ENCODE measurements around the gene MEX3A. TPM values are rescaled to one million over a fixed set of nuclear protein-coding genes. Genes with fewer than 3 reads are reported as not detected.
A peak's percentile ranks its signal among the peaks of the same experiment; 100 is the strongest.

Gene MEX3A
- total RNA-seq (2013; cell fraction: nucleolus; rRNA removed) = 6.4 and 6.6 TPM in 2 replicates
- total RNA-seq (2014; rRNA removed) (1.6 and 2.1 TPM in 2 replicates), total RNA-seq (2014; rRNA removed; fragmentation: Illumina TruSeq; extraction: Trizol) (1.6 and 1.8 TPM in 2 replicates), total RNA-seq (2021) (5.1 and 5.9 TPM in 2 replicates), polyA plus RNA-seq (2011; rRNA removed) (2.3 and 2.8 TPM in 2 replicates), polyA plus RNA-seq (2014; fragmentation: Illumina TruSeq; extraction: Trizol) (3.2 and 4.0 TPM in 2 replicates), polyA plus RNA-seq (2014; fragmentation: Nextera tagmentation; extraction: Ambion mirVana) (under 1 TPM; 0.11 to 0.27 TPM), polyA plus RNA-seq (2014; rRNA removed) (3.2 and 3.3 TPM in 2 replicates), polyA plus RNA-seq (2016; fragmentation: Nextera tagmentation; extraction: Ambion mirVana) (under 1 TPM; 0.48 to 0.49 TPM), polyA minus RNA-seq (2011; rRNA and poly(A)+ RNA removed) (3.7 and 6.0 TPM in 2 replicates), Bru-seq, nascent RNA (percentile 57 among the genes with signal in this experiment), BruChase-seq, experiment 1, labeled RNA remaining after a 6-hour chase (percentile 59 among the genes with signal in this experiment), BruChase-seq, experiment 2, labeled RNA remaining after a 2-hour chase (percentile 63 among the genes with signal in this experiment)
- polyA plus RNA-seq (2011; ENCODE audit: low read depth) = 0.37 TPM
- 5.1 and 5.8 TPM in 2 replicates for polyA plus RNA-seq (2011; cell fraction: cytosol; rRNA removed)
- 7.3 and 9.3 TPM in 2 replicates for polyA plus RNA-seq (2011; cell fraction: nucleus; rRNA removed)
- polyA plus RNA-seq (2012) = 0.89 and 1.00 TPM in 2 replicates
- 4.8 and 6.2 TPM in 2 replicates for polyA minus RNA-seq (2011; cell fraction: cytosol; rRNA and poly(A)+ RNA removed)
- polyA minus RNA-seq (2011; cell fraction: nucleus; rRNA and poly(A)+ RNA removed) = 3.5 and 5.5 TPM in 2 replicates
- long read RNA-seq, experiment 1, partial matches to known transcripts = 0 of 1 reads
- long read RNA-seq, experiment 1, other reads (novel, unspliced or antisense) = 1 of 1 reads
- long read RNA-seq, experiment 2 = 0 reads

DNA sequence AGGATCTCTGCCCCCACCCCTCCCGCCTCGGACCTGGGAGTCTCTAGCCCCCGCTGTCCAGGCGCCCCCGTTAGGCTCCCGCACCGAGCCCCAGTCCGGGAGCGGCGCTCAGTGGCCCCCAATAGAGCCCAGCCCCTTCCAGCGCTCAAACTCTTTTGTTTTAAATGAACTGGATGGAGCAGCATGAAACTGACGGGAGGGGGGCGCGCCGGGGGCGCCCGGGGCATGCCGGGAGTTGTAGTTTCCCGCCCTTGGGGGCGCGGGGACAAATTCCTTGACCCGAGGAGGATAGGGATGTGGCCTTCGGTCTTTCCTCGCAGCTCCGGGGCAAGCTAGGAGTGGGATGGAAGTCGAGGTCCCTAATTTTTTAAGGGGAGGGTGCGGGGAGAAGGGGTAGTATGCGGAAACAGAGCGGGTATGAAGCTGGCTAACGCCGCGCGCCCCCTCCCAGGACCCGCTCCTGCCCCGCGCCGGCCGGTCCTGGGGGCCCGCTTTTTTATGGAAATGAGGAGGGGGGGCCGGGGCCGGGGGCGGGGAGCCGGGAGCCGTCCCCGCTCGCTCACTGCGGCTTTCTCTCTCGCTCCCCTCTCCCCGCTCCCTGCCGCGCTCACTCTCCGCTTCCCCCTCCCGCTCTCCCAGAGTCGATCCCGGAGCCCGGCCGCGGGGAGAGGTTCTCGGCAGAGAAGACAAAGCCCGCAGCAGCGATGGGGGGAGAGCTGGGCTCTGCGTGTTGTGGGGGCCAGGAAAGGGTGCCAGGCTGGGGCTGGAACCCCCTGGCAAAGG lies at the start of gene MEX3A:
Gene MEX3A (minus strand): TSS at position 157 of the 783 bp plus-strand sequence. CDS start 467 bp downstream, outside the sequence.
- FAIRE-seq (peak; percentile 49), DNase-seq (ENCODE audit: low read depth, low spot score) (no peak), ATAC-seq (peak; percentile 89)
- peak within 1 kb of the TSS; percentile 87 for H3K4me2 ChIP-seq (ENCODE audit: control insufficient read depth, insufficient read depth)
- WGBS (ENCODE audit: insufficient coverage, insufficient replicate concordance, low lambda C conversion rate, missing lambda C conversion rate) = 5% methylated on average over 33 of the region's 62 CpGs
- H3K4me3 ChIP-seq = peak within 1 kb of the TSS; percentile 95
- ChIA-PET CTCF (interaction anchor here (0.7 to 1.1 kb wide), 4 partner anchors 14 to 237 kb away, joined by 3 to 5 read pairs (median 3); no protein-coding TSS in a partner anchor), SMC1A (ENCODE audit: uncharacterized antibody, unreplicated experiment) (interaction anchor here (1.2 to 3.4 kb wide), 4 partner anchors 9 to 47 kb away, joined by 3 to 13 read pairs (median 4); no protein-coding TSS in a partner anchor), RAD21 (ENCODE audit: unreplicated experiment) (interaction anchor here (1.2 kb wide), 1 partner anchor 12 kb away, joined by 3 read pairs; no protein-coding TSS in a partner anchor), POLR2A (interaction anchor here (0.5 to 1.4 kb wide), 3 partner anchors 11 to 918 kb away, joined by 3 to 5 read pairs (median 4); partner anchors contain the start of gene UBQLN4)
- H3K36me3 ChIP-seq (ENCODE audit: control insufficient read depth in 2 of 2, insufficient read depth in 2 of 2, low read length in 1 of 2) = no peaks in the 10 kb centered on the region
- H4K20me1 ChIP-seq (ENCODE audit: control insufficient read depth, insufficient read depth) = no peaks in the 10 kb centered on the region
- H3K9me3 ChIP-seq (replicated peaks; ENCODE audit: control insufficient read depth, insufficient read depth, low read length) = no peaks in the 10 kb centered on the region
- peak within 1 kb of the TSS; percentile 13 for H3K9ac ChIP-seq (ENCODE audit: control insufficient read depth, insufficient read depth, low read length)
- intact Hi-C loops (cut with micrococcal nuclease; ENCODE audit: unreplicated experiment) = no loop called here
- peaks cover 0 to 2% of the 10 kb centered on the region in 2 experiments; a peak in 1 of 4 replicates for H3K27me3 ChIP-seq (replicated peaks in 1 of 2; ENCODE audit: control insufficient read depth in 2 of 2, insufficient read depth in 2 of 2, low read length in 1 of 2)
- in situ Hi-C loops (cut with MboI) = no loop called here
- H3K4me1 ChIP-seq (ENCODE audit: control insufficient read depth, insufficient read depth, low read length) = no peaks in the 10 kb centered on the region
- no TSS peak for BruUV-seq (replicated peaks)
- H2AFZ ChIP-seq (ENCODE audit: control insufficient read depth, low read depth, low read length) = peak within 1 kb of the TSS; percentile 57
- no peak within 1 kb of the TSS for H3K27ac ChIP-seq (ENCODE audit: control insufficient read depth, insufficient read depth)
- no peaks in the 10 kb centered on the region for H3K79me2 ChIP-seq (ENCODE audit: control insufficient read depth, insufficient read depth, low read length)
- TF ChIP-seq ZNF384 (IDR thresholded peaks at IDR 0.05; ENCODE audit: borderline replicate concordance, low read depth, low read length) (no peak), KLF5 (IDR thresholded peaks at IDR 0.05; ENCODE audit: partially characterized antibody) (peak; percentile 51), SREBF1 (IDR thresholded peaks at IDR 0.05; ENCODE audit: low read length) (peak; percentile 61), BCL11A (IDR thresholded peaks at IDR 0.05; ENCODE audit: low read depth, low read length) (no peak), RB1 (IDR thresholded peaks at IDR 0.05; ENCODE audit: borderline replicate concordance) (peak; percentile 73; the same call in 1 of the 2 replicates), CREM (IDR thresholded peaks at IDR 0.05; ENCODE audit: low read depth) (peak; percentile 82), NR2F1 (conservative IDR thresholded peaks at IDR 0.05) (0 out of 2 replicates have a peak, but pooled peaks have one; percentile 23), SIN3A (IDR thresholded peaks at IDR 0.05; ENCODE audit: low read depth, low read length) (peak; percentile 64; the same call in 1 of the 2 replicates), CREB1 (IDR thresholded peaks at IDR 0.05; ENCODE audit: low read depth) (peak; percentile 77), JUND (IDR thresholded peaks at IDR 0.05; ENCODE audit: low read depth, low read length) (no peak), FOXK2 (IDR thresholded peaks at IDR 0.05) (no peak; the same call in 1 of the 2 replicates), EGR1 (IDR thresholded peaks at IDR 0.05; ENCODE audit: borderline replicate concordance in 1 of 2, low read depth in 2 of 2, low read length in 2 of 2) (peak in 1 of 2 experiments; percentile 17; a peak in 1 of 3 replicates), YY1 (IDR thresholded peaks at IDR 0.05; ENCODE audit: low read depth, low read length) (peak; percentile 89), CBFB (IDR thresholded peaks at IDR 0.05; ENCODE audit: low read depth) (no peak), GATAD2B (conservative IDR thresholded peaks at IDR 0.05; ENCODE audit: low read depth) (peak; percentile 52; the same call in 1 of the 2 replicates), NR2C1 (IDR thresholded peaks at IDR 0.05) (peak; percentile 66), NKRF (conservative IDR thresholded peaks at IDR 0.05) (peak; percentile 44; the same call in 1 of the 2 replicates), HCFC1 (IDR thresholded peaks at IDR 0.05; ENCODE audit: low read length) (peak; percentile 88)
- TF ChIP-seq, protein P1, sequence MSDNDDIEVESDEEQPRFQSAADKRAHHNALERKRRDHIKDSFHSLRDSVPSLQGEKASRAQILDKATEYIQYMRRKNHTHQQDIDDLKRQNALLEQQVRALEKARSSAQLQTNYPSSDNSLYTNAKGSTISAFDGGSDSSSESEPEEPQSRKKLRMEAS (IDR thresholded peaks at IDR 0.05; ENCODE audit: low read depth, low read length) = peak; percentile 32; the same call in 1 of the 2 replicates

Data from GM12878 (cell line).